Heart left ventricle (tissue), 16 donors: ENCODE measurements around the gene TINAG. TPM values are rescaled to one million over a fixed set of nuclear protein-coding genes. Genes with fewer than 3 reads are reported as not detected.

ENCODE experiments used
- ATAC-seq, 4 donors: fragments of 200-7000 bp; cut with Tn5 transposase; one replicate each; pipeline ENCODE4 v1.9.1; 2020 to 2022; ENCODE audit warnings: moderate library complexity in 4 of 4, mild to moderate bottlenecking in 3 of 4, moderate number of reproducible peaks in 1 of 4
- DNase-seq, 5 donors: peaks; one replicate each; pipeline ENCODE4 v3.0.0-alpha.2; 2020
- H3K27ac ChIP-seq, 12 donors: fragments of 200-600 bp; sonication (generic) in 4 of 12; one replicate each; pipeline versions ENCODE4 v1.5.0 to v1.8.0; 2016 to 2022; ENCODE audit warnings: mild to moderate bottlenecking in 2 of 12
- H3K27me3 ChIP-seq, 9 donors: fragments of 200-600 bp; sonication (generic) in 2 of 9; one replicate each; pipeline versions ENCODE4 v1.5.1 to v1.8.0; 2016 to 2022; ENCODE audit warnings: mild to moderate bottlenecking in 3 of 9
- H3K36me3 ChIP-seq, 9 donors: fragments of 200-600 bp; sonication (generic) in 2 of 9; one replicate each; pipeline versions ENCODE4 v1.5.0 to v1.8.0; 2018 to 2022; ENCODE audit warnings: mild to moderate bottlenecking in 2 of 9
- H3K4me1 ChIP-seq, 12 donors: fragments of 200-600 bp; sonication (generic) in 4 of 12; one replicate each; pipeline versions ENCODE4 v1.5.0 to v1.8.0; 2016 to 2022; ENCODE audit warnings: mild to moderate bottlenecking in 3 of 12
- H3K4me3 ChIP-seq, 12 donors: fragments of 200-600 bp; sonication (generic) in 4 of 12; one replicate each; pipeline versions ENCODE4 v1.5.0 to v1.8.0; 2017 to 2022; ENCODE audit warnings: mild to moderate bottlenecking in 9 of 12, moderate library complexity in 4 of 12
- H3K9me3 ChIP-seq, 12 donors: fragments of 200-600 bp; sonication (generic) in 4 of 12; one replicate each; pipeline versions ENCODE4 v1.5.0 to v1.8.0; 2016 to 2022; ENCODE audit warnings: mild to moderate bottlenecking in 1 of 12
- CTCF ChIP-seq, 12 donors: fragments of 200-600 bp; sonication (generic) in 4 of 12; IDR thresholded peaks; one replicate each; pipeline versions ENCODE4 v1.5.0 to v1.8.0; 2018 to 2022; ENCODE audit warnings: antibody characterized with exemption in 12 of 12, mild to moderate bottlenecking in 5 of 12
- POLR2A ChIP-seq, 2 donors: fragments of 450-650 bp; IDR thresholded peaks; one replicate each; pipeline ENCODE4 v1.6.1; 2017; ENCODE audit warnings: antibody characterized with exemption in 2 of 2, mild to moderate bottlenecking in 2 of 2, moderate library complexity in 2 of 2
- WGBS, 4 donors: extraction: QIAGEN DNeasy Blood & Tissue Kit in 2 of 4; methylation state at CpG; one replicate each; pipeline versions ENCODE4 v1.1.5 to v1.1.7; 2013 to 2018; 5-methylcytosine and 5-hydroxymethylcytosine counted together
- intact Hi-C, 10 donors: fragments of 100-400 bp; cut with DNase I; formaldehyde crosslinking; loops; one replicate each; pipeline versions ENCODE4 v1.11.1 to v1.14.2; 2022
- polyA plus RNA-seq, 2 donors: library from polyadenylated mRNA; stranded (reverse); fragments of 200-250 nt; gene quantifications; one replicate each; pipeline ENCODE4 v1.2.3, GENCODE V29; 2013
- total RNA-seq, 9 donors: library from RNA; depleted of rRNA in 2 of 9; stranded (reverse); fragments of >200 nt in 2 of 9; fragmentation: NEBNext Ultra II Directional in 3 of 9; extraction: Animal tissue kit (Norgen Biotek cat#: 25700) in 3 of 9; gene quantifications; one replicate each; pipeline versions ENCODE4 v1.1.0 to v1.2.4, GENCODE V29; 2016 to 2023
- donor health status: ischemic (EF 13 %, LVEDD 7.1; RV severe dilation, severe dysfunction).
- donor health status: healthy with polysubstance abuse.
- donor health status: DM: no; HTN: yes; CAD: no.
- donor health status: DM: no; HTN: no; CAD: no.
- donor health status: ischemic (EF 25% LVEDD 6.9; RV normal size, moderate dysfunction).
- donor health status: ischemic (EF 25% LVEDD 5.7; RV mildly dilated, moderate dysfunction).
- donor health status: healthy.
- donor health status: DM: yes; HTN: yes; CAD: no.
- donor health status: ischemic (EF 35%, LVEDD 5.7; RV mildly dilated, moderate dysfunction).
- donor health status: nonischemic (EF 11% LVEDD 7.7; RV severe dilation, severe dysfunction).
- donor health status: DM: yes; HTN: yes; CAD: no.
- donor health status: PGD.
- donor health status: ischemic (EF 29% LVEDD 5.4; RV normal size, mild dysfunction).
- donor health status: nonischemic (EF 23%, LVEDD 6.1; RV moderate dilation, normal function).

The TINAG gene
- total and polyA plus RNA-seq, 11 donors: 0.15 to 0.56 (median 0.43) TPM; not detected in 1

DNA sequence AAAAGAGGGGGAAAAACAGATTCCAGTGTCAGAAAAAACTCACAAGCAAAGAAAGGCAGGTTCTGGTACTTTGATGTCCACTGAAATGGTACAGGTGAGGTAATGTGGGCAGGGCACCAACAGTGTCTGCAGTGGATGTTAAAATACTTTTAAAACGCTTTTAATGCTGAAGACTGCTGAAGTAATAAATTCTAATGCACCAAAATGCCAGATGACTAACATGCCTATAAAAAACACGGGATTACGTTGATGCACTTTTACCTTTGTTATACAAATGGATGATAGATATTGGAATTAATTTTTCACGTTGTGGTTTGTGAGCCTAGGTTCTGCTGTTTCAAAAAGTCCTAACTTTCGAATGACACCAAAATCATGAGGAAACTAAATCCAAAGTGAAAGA lies 83.3 kb downstream of the TINAG start:
- H3K27ac ChIP-seq: no peak overlapping the region
- peaks cover 0 to 12% (median 0%) of the 10 kb centered on the region in 12 donors for H3K9me3 ChIP-seq
- no peaks in the 10 kb centered on the region for H3K4me1 ChIP-seq
- ATAC-seq (no peak), DNase-seq (no peak)
- TF ChIP-seq CTCF (IDR thresholded peaks at IDR 0.05) (no peak), POLR2A (IDR thresholded peaks at IDR 0.05) (no peak)
- H3K27me3 ChIP-seq: no peaks in the 10 kb centered on the region
- H3K36me3 ChIP-seq: no peaks in the 10 kb centered on the region
- 67 to 85% (median 74%) methylated on average over 5 of the region's 5 CpGs for WGBS, 4 donors
- intact Hi-C loops: no loop called here
- no peak overlapping the region for H3K4me3 ChIP-seq

- Histone ChIP-seq H3K27me3 (no peaks in the 10 kb centered on the region), H3K4me1 (no peaks in the 10 kb centered on the region), H3K27ac (no peak overlapping the region), H3K4me3 (no peak overlapping the region), H3K36me3 (no peaks in the 10 kb centered on the region), H3K9me3 (peaks cover 0 to 9% (median 0%) of the 10 kb centered on the region in 12 donors)
- TF ChIP-seq POLR2A (IDR thresholded peaks at IDR 0.05): no peak
- no peak for TF ChIP-seq CTCF (IDR thresholded peaks at IDR 0.05)
- 54 to 70% (median 69%) methylated on average over 1 of the region's 1 CpG for WGBS, 4 donors
- no peak for DNase-seq
- intact Hi-C loops: no loop called here
- ATAC-seq: no peak
Observed at GRCh38 chr6:54403096-54403495, 94.9 kb downstream of the TINAG start.

DNA sequence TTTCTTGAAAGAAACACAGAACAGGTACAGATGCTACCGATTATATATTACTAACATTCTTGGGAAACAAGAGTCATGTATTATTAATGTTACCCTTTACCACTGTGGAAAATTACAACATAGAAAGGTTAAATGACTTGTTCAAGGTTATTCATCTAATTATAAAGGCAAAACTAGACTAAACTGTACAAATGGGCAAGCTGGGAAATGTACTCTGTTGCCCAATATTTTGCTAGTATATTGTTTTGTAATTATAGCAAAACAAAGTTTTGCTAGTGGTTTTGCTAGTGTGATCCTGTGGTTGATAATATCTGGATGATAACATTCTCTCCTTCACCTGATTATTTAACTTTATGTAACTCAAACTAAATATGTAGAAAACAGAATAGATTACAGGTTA lies 96.5 kb downstream of the TINAG start:
- no peak for DNase-seq
- WGBS, 4 donors: 71 to 89% (median 88%) methylated on average over 1 of the region's 1 CpG
- intact Hi-C loops: no loop called here
- TF ChIP-seq POLR2A (IDR thresholded peaks at IDR 0.05): no peak
- no peak for TF ChIP-seq CTCF (IDR thresholded peaks at IDR 0.05)
- Histone ChIP-seq H3K4me1 (no peaks in the 10 kb centered on the region), H3K27ac (no peak overlapping the region), H3K36me3 (no peaks in the 10 kb centered on the region), H3K27me3 (no peaks in the 10 kb centered on the region), H3K4me3 (no peak overlapping the region), H3K9me3 (peaks cover 0 to 9% (median 0%) of the 10 kb centered on the region in 12 donors)
- no peak for ATAC-seq

DNA sequence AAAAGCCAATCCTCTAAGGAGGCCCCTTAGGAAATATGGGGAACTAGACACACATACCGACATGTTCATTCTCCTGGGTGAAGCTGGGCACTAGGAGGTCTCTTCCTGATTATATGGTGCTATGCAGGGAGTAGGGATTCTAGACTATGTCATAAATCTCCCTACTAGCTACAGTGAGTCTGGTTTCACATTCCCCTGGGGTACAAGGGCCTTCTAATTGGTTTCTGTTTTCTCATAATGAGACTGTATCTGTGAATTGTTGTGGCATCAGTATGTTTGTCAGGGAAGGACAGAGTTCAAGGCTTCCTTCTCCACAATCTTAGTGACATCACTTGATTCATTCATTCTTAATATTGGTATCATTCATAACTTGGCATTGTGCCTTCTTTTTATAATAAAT lies 103.5 kb downstream of the TINAG start:
- intact Hi-C loops: no loop called here
- Histone ChIP-seq H3K27ac (no peak overlapping the region), H3K9me3 (peaks cover 0 to 2% (median 0%) of the 10 kb centered on the region in 12 donors), H3K4me3 (no peak overlapping the region), H3K4me1 (no peaks in the 10 kb centered on the region), H3K36me3 (no peaks in the 10 kb centered on the region), H3K27me3 (no peaks in the 10 kb centered on the region)
- ATAC-seq (no peak), DNase-seq (no peak)
- TF ChIP-seq POLR2A (IDR thresholded peaks at IDR 0.05): no peak
- no peak for TF ChIP-seq CTCF (IDR thresholded peaks at IDR 0.05)
- 78 to 100% (median 85%) methylated on average over 1 of the region's 1 CpG for WGBS, 4 donors
